Measurements from ENCODE around the gene TM7SF3.
A peak's percentile ranks its signal among the peaks of the same experiment; 100 is the strongest.
"Not testable (repeated sequence)": the region's sequence is repeated elsewhere in the genome, so short reads cannot be mapped to it uniquely, and the experiment has no call there.

The TM7SF3 gene

GRCh38 chr12:27052742-27053141 lies 38.6 kb upstream of the TM7SF3 start:
- DNase-seq (ENCODE audit: low read depth, low spot score): no peak
- ChIA-PET POLR2A (no interaction called here), CTCF (no interaction called here)
- no peak overlapping the region for H3K4me3 ChIP-seq (ENCODE audit: low read depth, low read length)
- TF ChIP-seq CTCF (IDR thresholded peaks at IDR 0.05; ENCODE audit: insufficient read depth, low read length, missing control alignments): no peak

- TF ChIP-seq CTCF (IDR thresholded peaks at IDR 0.05; ENCODE audit: insufficient read depth, low read length, missing control alignments): no peak
- CTCF ChIA-PET: no interaction called here
- DNase-seq (ENCODE audit: low read depth, low spot score): no peak
- POLR2A ChIA-PET: no interaction called here
- H3K4me3 ChIP-seq (ENCODE audit: low read depth, low read length): no peak overlapping the region
Measured at GRCh38 chr12:27052176-27052575, 38.0 kb upstream of the TM7SF3 start.

- TF ChIP-seq CTCF (IDR thresholded peaks at IDR 0.05; ENCODE audit: insufficient read depth, low read length, missing control alignments): no peak
- H3K4me3 ChIP-seq (ENCODE audit: low read depth, low read length): no peak overlapping the region
- ChIA-PET CTCF (no interaction called here), POLR2A (no interaction called here)
- DNase-seq (ENCODE audit: low read depth, low spot score): peak; percentile 77
Measured at GRCh38 chr12:27048822-27049752, 34.9 kb upstream of the TM7SF3 start.

GRCh38 chr12:27042018-27042417 lies 27.8 kb upstream of the TM7SF3 start:
- CTCF ChIA-PET: interaction anchor here (1.0 kb wide), 1 partner anchor 265 kb away, joined by 3 read pairs; no protein-coding TSS in a partner anchor
- not testable (repeated sequence) for DNase-seq (ENCODE audit: low read depth, low spot score); H3K4me3 ChIP-seq (ENCODE audit: low read depth, low read length)

GRCh38 chr12:27040637-27041036 lies 26.5 kb upstream of the TM7SF3 start:
- CTCF ChIA-PET; DNase-seq (ENCODE audit: low read depth, low spot score); H3K4me3 ChIP-seq (ENCODE audit: low read depth, low read length); POLR2A ChIA-PET: not testable (repeated sequence)

More at GRCh38 chr12:27042018-27042417, 27.8 kb upstream of the TM7SF3 start:
- POLR2A ChIA-PET: not testable (repeated sequence)

- TF ChIP-seq CTCF (IDR thresholded peaks at IDR 0.05; ENCODE audit: insufficient read depth, low read length, missing control alignments): no peak
- POLR2A ChIA-PET: no interaction called here
- no peak overlapping the region for H3K4me3 ChIP-seq (ENCODE audit: low read depth, low read length)
- no peak for DNase-seq (ENCODE audit: low read depth, low spot score)
- CTCF ChIA-PET: interaction anchor here (1.5 kb wide), 1 partner anchor 12 kb away, joined by 6 read pairs; the partner anchor contains the start of gene MED21
Measured at GRCh38 chr12:27034607-27035293, 20.6 kb upstream of the TM7SF3 start.

GRCh38 chr12:27032679-27033078 lies 18.5 kb upstream of the TM7SF3 start:
- TF ChIP-seq CTCF (IDR thresholded peaks at IDR 0.05; ENCODE audit: insufficient read depth, low read length, missing control alignments): no peak
- no peak overlapping the region for H3K4me3 ChIP-seq (ENCODE audit: low read depth, low read length)
- no peak for DNase-seq (ENCODE audit: low read depth, low spot score)
- CTCF ChIA-PET: interaction anchor here (1.2 kb wide), 1 partner anchor 10 kb away, joined by 5 read pairs; the partner anchor contains the start of gene MED21
- POLR2A ChIA-PET: no interaction called here
